Ovary (tissue), 9 donors: Measurements from ENCODE around the gene NPPA. TPM values are rescaled to one million over a fixed set of nuclear protein-coding genes. Genes with fewer than 3 reads are reported as not detected.
A peak's percentile ranks its signal among the peaks of the same experiment; 100 is the strongest.

Experiments used
- DNase-seq, 5 donors: peaks; one replicate each; pipeline ENCODE4 v3.0.0-alpha.2; 2019 to 2020
- H3K27ac ChIP-seq, 2 donors: fragments of 200-600 bp; one replicate each; pipeline versions ENCODE4 v1.5.1 to v1.8.0; 2019 to 2022
- H3K27me3 ChIP-seq: fragments of 200-600 bp; one replicate; pipeline ENCODE4 v1.8.0; 2022
- H3K36me3 ChIP-seq: fragments of 200-600 bp; sonication (generic); one replicate; pipeline ENCODE4 v1.5.1; 2019
- H3K4me1 ChIP-seq: one replicate; pipeline ENCODE4 v1.8.1; 2013; ENCODE audit warnings: mild to moderate bottlenecking, moderate library complexity; ENCODE audit not compliant: insufficient read depth
- H3K4me3 ChIP-seq: fragments of 200-600 bp; sonication (generic); one replicate; pipeline ENCODE4 v1.5.1; 2017
- H3K9me3 ChIP-seq, 2 donors: fragments of 200-600 bp in 1 of 2; sonication (generic) in 1 of 2; one replicate each; pipeline versions ENCODE4 v1.5.1 to v1.8.1; 2013 to 2019; ENCODE audit warnings: mild to moderate bottlenecking in 1 of 2, moderate library complexity in 1 of 2
- CTCF ChIP-seq, 3 donors: fragments of 450-650 bp in 2 of 3; fragments of 200-600 bp in 1 of 3; IDR thresholded peaks; one replicate each; pipeline versions ENCODE4 v1.5.1 to v1.8.0; 2016 to 2022; ENCODE audit warnings: antibody characterized with exemption in 3 of 3, mild to moderate bottlenecking in 1 of 3
- EP300 ChIP-seq: sonication (generic); formaldehyde crosslinking; IDR thresholded peaks from one replicate; pipeline ENCODE4 v1.6.1; 2017; ENCODE audit warnings: antibody characterized with exemption
- POLR2A ChIP-seq: fragments of 450-650 bp; IDR thresholded peaks from one replicate; pipeline ENCODE4 v1.6.1; 2017; ENCODE audit warnings: antibody characterized with exemption, mild to moderate bottlenecking, moderate library complexity
- WGBS, 3 donors: extraction: QIAGEN DNeasy Blood & Tissue Kit in 1 of 3; methylation state at CpG; one replicate each; pipeline versions ENCODE4 v1.1.5 to v1.1.7; 2013 to 2017; 5-methylcytosine and 5-hydroxymethylcytosine counted together
- intact Hi-C, 4 donors: fragments of 100-400 bp; cut with DNase I; formaldehyde crosslinking; loops; one replicate each; pipeline versions ENCODE4 v1.11.0 to v1.15.1; 2022 to 2023
- polyA plus RNA-seq, 2 donors: library from polyadenylated mRNA; stranded (reverse); fragments of 200-250 nt in 1 of 2; fragments of 350-450 nt in 1 of 2; fragmentation: Illumina TruSeq in 1 of 2; extraction: RNeasy Lipid Tissue Mini Kit (QIAGEN cat#74804) in 1 of 2; gene quantifications; one replicate each; pipeline ENCODE4 v1.2.3, GENCODE V29; 2013 to 2014
- total RNA-seq, 7 donors: library from RNA; depleted of rRNA in 2 of 7; stranded (reverse); fragments of >200 nt in 2 of 7; fragmentation: NEBNext Ultra II Directional in 3 of 7; extraction: Animal tissue kit (Norgen Biotek cat#: 25700) in 3 of 7; gene quantifications; one replicate each; pipeline versions ENCODE4 v1.1.0 to v1.2.4, GENCODE V29; 2016 to 2023
- donor health status: DM: no; HTN: no; CAD: no; lungs with moderate emphysema.
- donor health status: DM: no; HTN: no; CAD: no.
- donor health status: Bipolar disorder and iron deficiency.
- donor health status: DM: yes; HTN: yes; CAD: no.
- donor health status: DM: no; HTN: no; CAD: no.
- donor health status: DM: yes; HTN: yes; CAD: no.

Gene NPPA
- total and polyA plus RNA-seq, 9 donors, result 0.83 to 2.5 (median 0.96) TPM; not detected in 4

DNA sequence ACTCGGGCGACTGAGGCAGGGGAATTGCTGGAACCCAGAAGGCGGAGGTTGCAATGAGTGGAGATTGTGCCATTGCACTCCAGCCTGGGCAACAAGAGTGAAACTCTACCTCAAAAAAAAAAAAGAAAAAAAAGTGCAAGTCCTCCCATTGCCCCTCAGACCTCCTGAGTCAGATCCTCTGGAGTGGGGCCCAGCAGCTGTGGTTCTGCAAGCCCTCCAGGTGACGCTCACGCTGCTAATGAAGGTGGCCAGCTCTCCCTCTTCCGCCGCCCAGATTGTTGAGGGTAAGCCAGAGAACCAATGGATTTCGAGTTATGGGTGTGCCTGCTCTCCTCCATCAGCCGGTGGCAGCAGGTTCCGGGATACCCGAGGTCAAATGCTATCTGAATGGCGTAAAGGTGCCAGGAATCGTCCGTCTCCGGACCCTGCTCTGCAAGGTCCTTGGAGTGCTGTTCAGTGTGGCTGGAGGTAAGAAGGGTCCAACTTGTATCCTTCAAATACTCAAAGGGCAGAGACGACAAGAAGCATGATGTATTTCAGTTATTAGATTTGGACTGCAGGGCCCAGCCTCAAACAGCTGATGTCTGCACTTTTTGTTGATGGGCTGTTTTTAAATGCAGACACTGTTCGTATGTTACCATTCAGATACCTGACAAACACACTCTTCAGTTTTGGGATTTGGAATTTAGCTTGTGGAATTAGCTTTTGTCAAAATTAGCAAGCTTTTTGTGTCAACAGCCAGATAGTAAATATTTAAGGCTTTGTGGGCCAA lies 24.0 kb downstream of the NPPA start:
- Histone ChIP-seq H3K4me3 (no peak overlapping the region), H3K27me3 (no peaks in the 10 kb centered on the region), H3K4me1 (no peaks in the 10 kb centered on the region), H3K27ac (no peak overlapping the region), H3K36me3 (no peaks in the 10 kb centered on the region), H3K9me3 (no peaks in the 10 kb centered on the region)
- WGBS, 3 donors, result 75 to 86% (median 79%) methylated on average over 17 of the region's 17 CpGs
- TF ChIP-seq CTCF (IDR thresholded peaks at IDR 0.05) (no peak), EP300 (no peak), POLR2A (no peak)
- DNase-seq, result no peak
- intact Hi-C loops, result no loop called here

DNA sequence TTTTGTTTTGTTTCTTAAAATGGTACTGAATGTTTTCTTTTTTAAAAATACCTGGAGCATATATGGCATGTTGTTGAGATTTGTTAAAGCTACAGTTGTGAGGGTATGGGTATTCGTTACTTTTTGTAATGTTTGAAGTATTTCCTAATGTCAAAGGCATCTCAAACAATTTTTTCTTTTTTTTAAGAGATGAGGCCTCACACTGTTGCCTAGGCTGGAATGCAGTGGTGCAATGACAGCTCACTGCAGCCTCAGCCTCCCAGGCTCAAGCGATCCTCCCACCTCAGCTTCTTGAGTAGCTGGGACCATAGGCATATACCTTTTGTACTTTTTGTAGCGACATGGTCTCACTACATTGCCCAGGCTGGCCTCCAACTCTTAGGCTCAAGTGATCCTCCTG lies 25.5 kb downstream of the NPPA start:
- intact Hi-C loops, result no loop called here
- Histone ChIP-seq H3K36me3 (no peaks in the 10 kb centered on the region), H3K4me3 (no peak overlapping the region), H3K27ac (no peak overlapping the region), H3K27me3 (no peaks in the 10 kb centered on the region), H3K4me1 (no peaks in the 10 kb centered on the region), H3K9me3 (no peaks in the 10 kb centered on the region)
- WGBS, 3 donors, result 61 to 83% (median 82%) methylated on average over 3 of the region's 3 CpGs
- DNase-seq, result no peak
- no peak for TF ChIP-seq POLR2A
- no peak for TF ChIP-seq CTCF (IDR thresholded peaks at IDR 0.05)
- TF ChIP-seq EP300, result no peak

- DNase-seq, result no peak
- Histone ChIP-seq H3K4me1 (no peaks in the 10 kb centered on the region), H3K27me3 (no peaks in the 10 kb centered on the region), H3K36me3 (no peaks in the 10 kb centered on the region), H3K4me3 (no peak overlapping the region), H3K9me3 (no peaks in the 10 kb centered on the region), H3K27ac (no peak overlapping the region)
- no peak for TF ChIP-seq POLR2A
- no peak for TF ChIP-seq EP300
- 79 to 86% (median 81%) methylated on average over 12 of the region's 12 CpGs for WGBS, 3 donors
- intact Hi-C loops, result no loop called here
Measured at GRCh38 chr1:11817192-11817591, 30.4 kb downstream of the NPPA start.

GRCh38 chr1:11813021-11813420 lies 34.6 kb downstream of the NPPA start:
- DNase-seq, result no peak
- H3K9me3 ChIP-seq, result no peaks in the 10 kb centered on the region
- no peak overlapping the region for H3K27ac ChIP-seq
- H3K4me1 ChIP-seq, result no peaks in the 10 kb centered on the region
- no peaks in the 10 kb centered on the region for H3K36me3 ChIP-seq
- H3K27me3 ChIP-seq, result no peaks in the 10 kb centered on the region
- WGBS, 3 donors, result 85 to 90% (median 88%) methylated on average over 5 of the region's 5 CpGs
- TF ChIP-seq POLR2A (no peak), EP300 (no peak), CTCF (IDR thresholded peaks at IDR 0.05) (no peak)
- no peak overlapping the region for H3K4me3 ChIP-seq
- intact Hi-C loops, result no loop called here

- intact Hi-C loops, result no loop called here
- Histone ChIP-seq H3K4me3 (peak overlapping the region; percentile 80), H3K36me3 (no peaks in the 10 kb centered on the region), H3K9me3 (no peaks in the 10 kb centered on the region), H3K27ac (peak overlapping the region; percentile 95 to 96), H3K4me1 (no peaks in the 10 kb centered on the region), H3K27me3 (no peaks in the 10 kb centered on the region)
- peak in 1 of 5 donors; percentile 13 for DNase-seq
- WGBS, 3 donors, result 34 to 39% (median 37%) methylated on average over 2 of the region's 2 CpGs
- TF ChIP-seq POLR2A (no peak), CTCF (IDR thresholded peaks at IDR 0.05) (no peak), EP300 (no peak)
Measured at GRCh38 chr1:11807133-11807532, 40.5 kb downstream of the NPPA start.
